ENCODE results near the gene CLK2. TPM values are rescaled to one million over a fixed set of nuclear protein-coding genes. Genes with fewer than 3 reads are reported as not detected.

The CLK2 gene
- polyA plus RNA-seq, 1 donor from 2014 or later, result 44.4 TPM

DNA sequence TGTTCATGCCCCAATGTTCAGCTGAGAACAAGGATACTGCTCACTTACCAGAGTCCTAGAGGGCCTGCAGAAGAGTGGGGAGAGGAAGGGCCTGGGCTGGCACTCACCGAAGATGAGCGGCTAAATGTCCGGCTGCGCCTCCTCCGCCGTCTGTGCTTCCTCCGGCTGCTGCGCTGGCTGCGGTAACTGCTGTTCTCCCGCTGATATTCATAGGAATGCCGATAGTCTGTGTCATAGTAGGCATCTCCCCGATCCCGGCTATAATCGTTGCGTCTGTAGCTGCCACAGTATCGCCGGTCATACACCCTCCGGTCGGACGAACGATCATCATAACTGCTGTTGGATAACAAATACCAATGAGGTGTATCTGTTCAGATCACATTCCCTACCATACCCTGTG lies 3.9 kb downstream of the CLK2 start:
- TF ChIP-seq RAD21 (conservative IDR thresholded peaks at IDR 0.05), result no peak
- no peak for TF ChIP-seq MXI1 (conservative IDR thresholded peaks at IDR 0.05; ENCODE audit: poor library complexity, severe bottlenecking)
- no peak for TF ChIP-seq TAF1 (IDR thresholded peaks at IDR 0.05; ENCODE audit: low read depth)
- TF ChIP-seq POLR2AphosphoS5 (IDR thresholded peaks at IDR 0.05), result no peak
- TF ChIP-seq, protein P1, sequence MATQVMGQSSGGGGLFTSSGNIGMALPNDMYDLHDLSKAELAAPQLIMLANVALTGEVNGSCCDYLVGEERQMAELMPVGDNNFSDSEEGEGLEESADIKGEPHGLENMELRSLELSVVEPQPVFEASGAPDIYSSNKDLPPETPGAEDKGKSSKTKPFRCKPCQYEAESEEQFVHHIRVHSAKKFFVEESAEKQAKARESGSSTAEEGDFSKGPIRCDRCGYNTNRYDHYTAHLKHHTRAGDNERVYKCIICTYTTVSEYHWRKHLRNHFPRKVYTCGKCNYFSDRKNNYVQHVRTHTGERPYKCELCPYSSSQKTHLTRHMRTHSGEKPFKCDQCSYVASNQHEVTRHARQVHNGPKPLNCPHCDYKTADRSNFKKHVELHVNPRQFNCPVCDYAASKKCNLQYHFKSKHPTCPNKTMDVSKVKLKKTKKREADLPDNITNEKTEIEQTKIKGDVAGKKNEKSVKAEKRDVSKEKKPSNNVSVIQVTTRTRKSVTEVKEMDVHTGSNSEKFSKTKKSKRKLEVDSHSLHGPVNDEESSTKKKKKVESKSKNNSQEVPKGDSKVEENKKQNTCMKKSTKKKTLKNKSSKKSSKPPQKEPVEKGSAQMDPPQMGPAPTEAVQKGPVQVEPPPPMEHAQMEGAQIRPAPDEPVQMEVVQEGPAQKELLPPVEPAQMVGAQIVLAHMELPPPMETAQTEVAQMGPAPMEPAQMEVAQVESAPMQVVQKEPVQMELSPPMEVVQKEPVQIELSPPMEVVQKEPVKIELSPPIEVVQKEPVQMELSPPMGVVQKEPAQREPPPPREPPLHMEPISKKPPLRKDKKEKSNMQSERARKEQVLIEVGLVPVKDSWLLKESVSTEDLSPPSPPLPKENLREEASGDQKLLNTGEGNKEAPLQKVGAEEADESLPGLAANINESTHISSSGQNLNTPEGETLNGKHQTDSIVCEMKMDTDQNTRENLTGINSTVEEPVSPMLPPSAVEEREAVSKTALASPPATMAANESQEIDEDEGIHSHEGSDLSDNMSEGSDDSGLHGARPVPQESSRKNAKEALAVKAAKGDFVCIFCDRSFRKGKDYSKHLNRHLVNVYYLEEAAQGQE (IDR thresholded peaks at IDR 0.05; ENCODE audit: borderline replicate concordance), result no peak
- TF ChIP-seq SMC3 (conservative IDR thresholded peaks at IDR 0.05; ENCODE audit: poor library complexity), result no peak
- TF ChIP-seq EP300 (conservative IDR thresholded peaks at IDR 0.05; ENCODE audit: poor library complexity, severe bottlenecking), result no peak
- TF ChIP-seq, protein P2, sequence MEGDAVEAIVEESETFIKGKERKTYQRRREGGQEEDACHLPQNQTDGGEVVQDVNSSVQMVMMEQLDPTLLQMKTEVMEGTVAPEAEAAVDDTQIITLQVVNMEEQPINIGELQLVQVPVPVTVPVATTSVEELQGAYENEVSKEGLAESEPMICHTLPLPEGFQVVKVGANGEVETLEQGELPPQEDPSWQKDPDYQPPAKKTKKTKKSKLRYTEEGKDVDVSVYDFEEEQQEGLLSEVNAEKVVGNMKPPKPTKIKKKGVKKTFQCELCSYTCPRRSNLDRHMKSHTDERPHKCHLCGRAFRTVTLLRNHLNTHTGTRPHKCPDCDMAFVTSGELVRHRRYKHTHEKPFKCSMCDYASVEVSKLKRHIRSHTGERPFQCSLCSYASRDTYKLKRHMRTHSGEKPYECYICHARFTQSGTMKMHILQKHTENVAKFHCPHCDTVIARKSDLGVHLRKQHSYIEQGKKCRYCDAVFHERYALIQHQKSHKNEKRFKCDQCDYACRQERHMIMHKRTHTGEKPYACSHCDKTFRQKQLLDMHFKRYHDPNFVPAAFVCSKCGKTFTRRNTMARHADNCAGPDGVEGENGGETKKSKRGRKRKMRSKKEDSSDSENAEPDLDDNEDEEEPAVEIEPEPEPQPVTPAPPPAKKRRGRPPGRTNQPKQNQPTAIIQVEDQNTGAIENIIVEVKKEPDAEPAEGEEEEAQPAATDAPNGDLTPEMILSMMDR (IDR thresholded peaks at IDR 0.05; ENCODE audit: poor library complexity, severe bottlenecking), result no peak
- no peak for TF ChIP-seq EZH2 (IDR thresholded peaks at IDR 0.05; ENCODE audit: borderline replicate concordance, insufficient read depth, low read length, poor library complexity, severe bottlenecking)
- Histone ChIP-seq H3F3A (ENCODE audit: insufficient read depth, low read length, poor library complexity, severe bottlenecking) (no peaks in the 10 kb centered on the region), H4K20me1 (ENCODE audit: insufficient read depth) (peaks cover 2% of the 10 kb centered on the region), H3K4me3 (ENCODE audit: low read length) (no peak overlapping the region), H3K9ac (ENCODE audit: low read length) (no peak overlapping the region), H3K27me3 (ENCODE audit: insufficient read depth, low read depth, low read length) (no peaks in the 10 kb centered on the region), H2AFZ (ENCODE audit: low read depth, low read length) (no peak overlapping the region), H3K9me2 (ENCODE audit: insufficient read depth, low read length) (no peaks in the 10 kb centered on the region), H3K27ac (ENCODE audit: low read length) (no peak overlapping the region), H3K4me2 (ENCODE audit: low read length) (no peak overlapping the region), H3K9me3 (ENCODE audit: low read length) (no peaks in the 10 kb centered on the region), H3K79me2 (replicated peaks; ENCODE audit: insufficient read depth, low read length) (peaks cover 19% of the 10 kb centered on the region), H3K36me3 (ENCODE audit: insufficient read depth, low read length) (no peaks in the 10 kb centered on the region)

DNA sequence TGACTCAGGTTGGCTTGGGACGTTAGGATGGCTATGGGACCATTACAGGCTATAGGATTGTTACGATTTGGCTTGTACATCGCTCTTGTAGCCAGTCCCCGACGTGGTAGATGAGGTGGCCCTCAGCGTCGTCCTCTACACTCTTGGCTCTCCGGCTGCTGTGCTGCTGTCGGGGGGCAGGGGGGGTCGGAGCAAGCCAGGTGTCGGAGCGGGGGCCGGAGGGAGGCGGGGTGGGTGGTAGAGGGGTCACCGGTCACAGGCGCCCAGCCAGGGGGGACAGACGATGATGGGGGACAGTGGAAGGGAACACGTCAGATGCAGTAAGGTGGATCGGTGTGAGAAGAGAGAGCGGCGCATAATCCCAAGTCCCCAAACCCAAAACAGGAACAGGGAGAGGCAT lies 4.7 kb downstream of the CLK2 start:
- Histone ChIP-seq H3K9me2 (ENCODE audit: insufficient read depth, low read length) (no peaks in the 10 kb centered on the region), H4K20me1 (ENCODE audit: insufficient read depth) (peaks cover 2% of the 10 kb centered on the region), H3K9me3 (ENCODE audit: low read length) (no peaks in the 10 kb centered on the region), H2AFZ (ENCODE audit: low read depth, low read length) (no peak overlapping the region), H3K4me3 (ENCODE audit: low read length) (no peak overlapping the region), H3K27me3 (ENCODE audit: insufficient read depth, low read depth, low read length) (no peaks in the 10 kb centered on the region), H3F3A (ENCODE audit: insufficient read depth, low read length, poor library complexity, severe bottlenecking) (no peaks in the 10 kb centered on the region), H3K4me2 (ENCODE audit: low read length) (no peak overlapping the region), H3K27ac (ENCODE audit: low read length) (no peak overlapping the region), H3K9ac (ENCODE audit: low read length) (no peak overlapping the region), H3K36me3 (ENCODE audit: insufficient read depth, low read length) (no peaks in the 10 kb centered on the region), H3K79me2 (replicated peaks; ENCODE audit: insufficient read depth, low read length) (peaks cover 19% of the 10 kb centered on the region)
- no peak for TF ChIP-seq EP300 (conservative IDR thresholded peaks at IDR 0.05; ENCODE audit: poor library complexity, severe bottlenecking)
- TF ChIP-seq EZH2 (IDR thresholded peaks at IDR 0.05; ENCODE audit: borderline replicate concordance, insufficient read depth, low read length, poor library complexity, severe bottlenecking), result no peak
- TF ChIP-seq RAD21 (conservative IDR thresholded peaks at IDR 0.05), result no peak
- TF ChIP-seq TAF1 (IDR thresholded peaks at IDR 0.05; ENCODE audit: low read depth), result no peak
- no peak for TF ChIP-seq POLR2AphosphoS5 (IDR thresholded peaks at IDR 0.05)
- TF ChIP-seq, protein P1 (IDR thresholded peaks at IDR 0.05; ENCODE audit: borderline replicate concordance), result no peak
- TF ChIP-seq MXI1 (conservative IDR thresholded peaks at IDR 0.05; ENCODE audit: poor library complexity, severe bottlenecking), result no peak
- no peak for TF ChIP-seq SMC3 (conservative IDR thresholded peaks at IDR 0.05; ENCODE audit: poor library complexity)
- TF ChIP-seq, protein P2 (IDR thresholded peaks at IDR 0.05; ENCODE audit: poor library complexity, severe bottlenecking), result no peak
